ENCODE measurements around the gene FAM181A.

Gene FAM181A

GRCh38 chr14:93928184-93929047 lies 1.3 kb downstream of the FAM181A start:
- Histone ChIP-seq H3K4me1 (ENCODE audit: control insufficient read depth in 1 of 2, insufficient read depth in 1 of 2, low read depth in 1 of 2, low read length in 1 of 2) (no peaks in the 10 kb centered on the region), H3K36me3 (no peaks in the 10 kb centered on the region), H3K27ac (no peak overlapping the region), H3K4me3 (ENCODE audit: low read depth in 1 of 2, low read length in 1 of 2) (no peak overlapping the region), H3K27me3 (no peaks in the 10 kb centered on the region), H3K9me3 (no peaks in the 10 kb centered on the region)
- TF ChIP-seq, protein P1, sequence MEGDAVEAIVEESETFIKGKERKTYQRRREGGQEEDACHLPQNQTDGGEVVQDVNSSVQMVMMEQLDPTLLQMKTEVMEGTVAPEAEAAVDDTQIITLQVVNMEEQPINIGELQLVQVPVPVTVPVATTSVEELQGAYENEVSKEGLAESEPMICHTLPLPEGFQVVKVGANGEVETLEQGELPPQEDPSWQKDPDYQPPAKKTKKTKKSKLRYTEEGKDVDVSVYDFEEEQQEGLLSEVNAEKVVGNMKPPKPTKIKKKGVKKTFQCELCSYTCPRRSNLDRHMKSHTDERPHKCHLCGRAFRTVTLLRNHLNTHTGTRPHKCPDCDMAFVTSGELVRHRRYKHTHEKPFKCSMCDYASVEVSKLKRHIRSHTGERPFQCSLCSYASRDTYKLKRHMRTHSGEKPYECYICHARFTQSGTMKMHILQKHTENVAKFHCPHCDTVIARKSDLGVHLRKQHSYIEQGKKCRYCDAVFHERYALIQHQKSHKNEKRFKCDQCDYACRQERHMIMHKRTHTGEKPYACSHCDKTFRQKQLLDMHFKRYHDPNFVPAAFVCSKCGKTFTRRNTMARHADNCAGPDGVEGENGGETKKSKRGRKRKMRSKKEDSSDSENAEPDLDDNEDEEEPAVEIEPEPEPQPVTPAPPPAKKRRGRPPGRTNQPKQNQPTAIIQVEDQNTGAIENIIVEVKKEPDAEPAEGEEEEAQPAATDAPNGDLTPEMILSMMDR (IDR thresholded peaks at IDR 0.05), result no peak

- no peaks in the 10 kb centered on the region for H3K9me3 ChIP-seq
- no peaks in the 10 kb centered on the region for H3K4me1 ChIP-seq (ENCODE audit: control insufficient read depth in 1 of 2, insufficient read depth in 1 of 2, low read depth in 1 of 2, low read length in 1 of 2)
- H3K36me3 ChIP-seq, result no peaks in the 10 kb centered on the region
- no peaks in the 10 kb centered on the region for H3K27me3 ChIP-seq
- no peak overlapping the region for H3K27ac ChIP-seq
- no peak overlapping the region for H3K4me3 ChIP-seq (ENCODE audit: low read depth in 1 of 2, low read length in 1 of 2)
- TF ChIP-seq, protein P1 (IDR thresholded peaks at IDR 0.05), result no peak
These were observed 1.9 kb downstream of the FAM181A start for GRCh38 chr14:93929048-93929535.

DNA sequence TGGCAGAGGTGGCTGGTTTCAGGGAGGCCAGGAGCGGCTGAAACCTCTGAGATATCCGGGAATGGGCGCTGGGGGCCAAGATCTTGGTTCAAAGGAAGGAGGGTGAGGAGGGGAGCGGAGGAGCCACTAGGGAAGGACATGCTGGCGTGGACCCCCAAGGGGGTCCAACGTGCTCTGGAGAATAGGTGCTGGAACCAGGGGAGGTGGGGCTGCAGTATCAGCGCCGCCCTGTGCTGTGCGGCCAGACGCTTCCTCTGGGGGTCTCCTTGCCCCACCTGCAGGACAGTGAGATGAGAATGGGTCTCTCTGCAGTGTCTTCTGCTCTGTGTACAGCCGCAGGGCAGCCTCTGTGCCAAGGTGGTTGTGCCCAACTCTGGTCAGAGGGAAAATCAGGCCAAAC lies 2.5 kb downstream of the FAM181A start:
- no peaks in the 10 kb centered on the region for H3K36me3 ChIP-seq
- no peaks in the 10 kb centered on the region for H3K9me3 ChIP-seq
- no peak overlapping the region for H3K27ac ChIP-seq
- H3K4me3 ChIP-seq (ENCODE audit: low read depth in 1 of 2, low read length in 1 of 2), result no peak overlapping the region
- no peaks in the 10 kb centered on the region for H3K27me3 ChIP-seq
- TF ChIP-seq, protein P1 (IDR thresholded peaks at IDR 0.05), result no peak
- H3K4me1 ChIP-seq (ENCODE audit: control insufficient read depth in 1 of 2, insufficient read depth in 1 of 2, low read depth in 1 of 2, low read length in 1 of 2), result no peaks in the 10 kb centered on the region

DNA sequence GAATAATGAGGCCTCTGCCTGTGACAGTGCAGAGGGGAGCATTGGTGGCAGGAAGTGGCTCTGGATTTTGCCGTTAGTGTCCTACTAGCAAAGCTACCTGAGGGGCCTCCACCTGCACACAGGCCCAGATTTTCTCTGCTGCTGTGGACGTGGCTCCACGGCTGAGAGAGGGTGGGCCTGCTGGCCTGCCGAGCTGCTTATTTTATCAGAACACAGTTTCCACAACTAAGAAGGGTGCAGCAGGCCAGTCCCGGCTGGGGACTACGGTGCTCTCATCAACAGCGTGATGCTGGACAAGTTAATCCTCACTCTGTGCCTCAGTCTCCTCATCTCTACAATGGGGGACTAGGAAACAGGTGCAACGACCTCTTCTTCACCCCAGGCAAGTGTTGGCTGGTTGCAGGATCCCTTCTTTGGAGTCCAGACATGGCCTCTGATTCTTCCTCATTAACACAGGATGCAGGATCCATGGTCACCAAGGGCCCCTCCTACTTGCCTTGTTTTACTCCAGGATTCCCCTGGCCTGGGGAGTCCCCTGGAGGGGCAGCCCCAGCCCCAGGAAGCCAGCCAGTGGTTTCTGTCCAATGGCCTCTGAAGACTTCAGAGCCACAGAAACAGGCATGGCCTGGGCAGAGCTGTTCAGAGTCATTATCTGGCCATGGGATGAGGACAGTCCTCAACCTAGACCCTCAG lies 3.3 kb downstream of the FAM181A start:
- TF ChIP-seq, protein P1 (IDR thresholded peaks at IDR 0.05), result no peak
- Histone ChIP-seq H3K4me3 (ENCODE audit: low read depth in 1 of 2, low read length in 1 of 2) (no peak overlapping the region), H3K4me1 (ENCODE audit: control insufficient read depth in 1 of 2, insufficient read depth in 1 of 2, low read depth in 1 of 2, low read length in 1 of 2) (no peaks in the 10 kb centered on the region), H3K27me3 (no peaks in the 10 kb centered on the region), H3K27ac (no peak overlapping the region), H3K9me3 (no peaks in the 10 kb centered on the region), H3K36me3 (no peaks in the 10 kb centered on the region)

- Histone ChIP-seq H3K27ac (no peak overlapping the region), H3K27me3 (no peaks in the 10 kb centered on the region), H3K4me1 (ENCODE audit: control insufficient read depth in 1 of 2, insufficient read depth in 1 of 2, low read depth in 1 of 2, low read length in 1 of 2) (no peaks in the 10 kb centered on the region), H3K4me3 (ENCODE audit: low read depth in 1 of 2, low read length in 1 of 2) (no peak overlapping the region), H3K9me3 (no peaks in the 10 kb centered on the region), H3K36me3 (no peaks in the 10 kb centered on the region)
- TF ChIP-seq, protein P1 (IDR thresholded peaks at IDR 0.05), result no peak
These were observed 3.8 kb downstream of the FAM181A start for GRCh38 chr14:93930989-93931307.

Data from neutrophil (primary cell).